ENCODE measurements around the gene GLI3.

The GLI3 gene
- total RNA-seq, result 0.35 to 0.70 (median 0.39) reads per million in 3 donors

DNA sequence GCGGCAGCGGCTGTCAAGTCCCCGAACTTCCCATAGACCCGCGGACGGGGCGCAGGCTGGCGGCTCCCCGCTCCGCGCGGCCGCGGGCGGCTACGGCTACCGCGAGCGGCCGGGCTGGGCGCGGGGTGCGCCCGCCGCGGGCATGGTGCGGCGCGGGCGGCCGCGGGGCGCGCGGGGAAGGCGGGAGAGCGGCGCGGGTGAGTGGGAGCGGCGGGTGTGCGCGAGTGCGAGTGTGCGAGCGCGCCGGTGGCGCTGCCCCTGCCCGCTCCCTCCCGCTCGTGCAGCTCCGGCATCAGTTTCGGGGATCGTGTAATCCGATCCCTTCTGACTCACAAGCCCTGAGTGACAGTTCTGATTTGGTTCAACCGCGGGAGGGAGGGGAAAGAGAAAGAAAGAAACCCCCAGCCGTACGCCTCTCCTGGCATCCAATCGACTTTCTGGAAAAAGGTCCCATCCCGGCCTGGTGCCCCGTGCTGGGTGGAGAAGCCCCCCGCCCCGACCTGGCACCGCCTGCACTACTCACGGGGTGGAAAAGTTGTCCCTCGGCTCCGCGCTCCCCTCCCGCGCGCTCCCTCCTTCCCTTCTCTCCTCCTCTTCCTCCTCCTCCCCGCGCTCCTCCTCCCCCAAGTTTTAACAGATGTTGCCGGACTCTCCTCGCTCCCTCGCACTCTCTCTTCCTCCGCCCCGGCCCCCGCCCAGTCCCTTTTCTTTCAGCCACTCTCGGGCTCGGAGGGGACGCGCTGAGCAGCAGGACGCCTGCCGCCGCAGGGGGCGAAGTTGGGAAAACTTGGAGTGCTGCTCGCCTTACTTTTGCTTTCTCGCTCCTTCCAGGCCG, at the start of gene GLI3:
Gene GLI3 (minus strand): TSS at position 234 of the 835 bp plus-strand sequence. CDS start 13,956 bp downstream, outside the sequence.
- Histone ChIP-seq H3K9me3 (ENCODE audit: control insufficient read depth, low read length) (no peaks in the 10 kb centered on the region), H3K4me3 (ENCODE audit: insufficient read depth, low read depth, low read length, poor library complexity, severe bottlenecking) (peak within 1 kb of the TSS; percentile 25), H3K27ac (ENCODE audit: insufficient read depth, low read length, poor library complexity, severe bottlenecking) (no peak within 1 kb of the TSS), H3K36me3 (ENCODE audit: control insufficient read depth, insufficient read depth, low read length) (no peaks in the 10 kb centered on the region), H3K4me1 (ENCODE audit: control insufficient read depth, insufficient read depth, low read length, poor library complexity, severe bottlenecking) (peaks cover 13% of the 10 kb centered on the region), H3K27me3 (replicated peaks; ENCODE audit: control insufficient read depth, insufficient read depth, low read length, poor library complexity, severe bottlenecking) (peaks cover 20% of the 10 kb centered on the region)
- DNase-seq, result no peak

DNA sequence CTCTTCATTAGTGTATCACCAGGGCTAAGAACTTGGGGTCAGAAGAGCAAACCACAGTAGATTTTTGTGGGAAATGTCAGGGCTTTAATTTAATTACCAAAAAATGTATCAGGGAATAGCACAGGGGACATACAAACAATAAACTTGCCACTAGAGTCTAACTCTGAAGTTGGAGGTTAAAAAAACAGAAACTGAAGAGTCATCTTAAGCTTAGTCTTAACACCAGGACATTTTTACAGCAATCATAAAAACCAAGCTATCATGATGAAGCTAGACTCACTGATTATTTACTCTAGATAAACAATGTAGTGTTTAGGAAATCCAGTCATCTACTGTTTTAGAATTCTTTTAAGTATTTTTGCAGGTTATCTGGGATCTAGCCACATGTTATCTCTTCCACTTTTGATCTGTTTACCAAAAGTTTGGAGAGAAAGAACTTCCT, 48.4 kb upstream of the GLI3 start:
- Histone ChIP-seq H3K27me3 (replicated peaks; ENCODE audit: control insufficient read depth, insufficient read depth, low read length, poor library complexity, severe bottlenecking) (no peaks in the 10 kb centered on the region), H3K27ac (ENCODE audit: insufficient read depth, low read length, poor library complexity, severe bottlenecking) (no peak overlapping the region), H3K4me1 (ENCODE audit: control insufficient read depth, insufficient read depth, low read length, poor library complexity, severe bottlenecking) (no peaks in the 10 kb centered on the region), H3K9me3 (ENCODE audit: control insufficient read depth, low read length) (no peaks in the 10 kb centered on the region), H3K4me3 (ENCODE audit: insufficient read depth, low read depth, low read length, poor library complexity, severe bottlenecking) (no peak overlapping the region), H3K36me3 (ENCODE audit: control insufficient read depth, insufficient read depth, low read length) (no peaks in the 10 kb centered on the region)
- DNase-seq, result no peak

DNA sequence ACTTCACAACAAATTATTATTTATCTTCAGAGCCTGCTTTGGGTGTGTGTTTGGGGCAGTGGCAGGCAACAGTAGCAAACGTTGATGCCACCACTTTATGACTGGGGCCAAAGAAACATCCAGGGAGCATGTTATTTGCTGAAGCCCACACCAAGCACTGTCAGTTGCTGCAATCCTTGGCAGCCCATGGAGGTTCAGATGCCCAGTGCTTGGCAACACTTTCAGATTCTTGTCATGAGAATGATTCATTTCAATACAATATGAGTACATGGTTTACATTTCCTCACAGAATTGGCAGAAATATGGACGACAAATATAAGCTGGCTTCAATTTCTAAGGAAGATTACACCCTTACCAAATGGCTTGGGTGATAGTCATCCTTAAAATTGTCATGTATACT, 46.5 kb upstream of the GLI3 start:
- H3K9me3 ChIP-seq (ENCODE audit: control insufficient read depth, low read length), result no peaks in the 10 kb centered on the region
- H3K4me3 ChIP-seq (ENCODE audit: insufficient read depth, low read depth, low read length, poor library complexity, severe bottlenecking), result no peak overlapping the region
- H3K36me3 ChIP-seq (ENCODE audit: control insufficient read depth, insufficient read depth, low read length), result no peaks in the 10 kb centered on the region
- no peak for DNase-seq
- H3K4me1 ChIP-seq (ENCODE audit: control insufficient read depth, insufficient read depth, low read length, poor library complexity, severe bottlenecking), result no peaks in the 10 kb centered on the region
- H3K27ac ChIP-seq (ENCODE audit: insufficient read depth, low read length, poor library complexity, severe bottlenecking), result no peak overlapping the region
- H3K27me3 ChIP-seq (replicated peaks; ENCODE audit: control insufficient read depth, insufficient read depth, low read length, poor library complexity, severe bottlenecking), result no peaks in the 10 kb centered on the region

DNA sequence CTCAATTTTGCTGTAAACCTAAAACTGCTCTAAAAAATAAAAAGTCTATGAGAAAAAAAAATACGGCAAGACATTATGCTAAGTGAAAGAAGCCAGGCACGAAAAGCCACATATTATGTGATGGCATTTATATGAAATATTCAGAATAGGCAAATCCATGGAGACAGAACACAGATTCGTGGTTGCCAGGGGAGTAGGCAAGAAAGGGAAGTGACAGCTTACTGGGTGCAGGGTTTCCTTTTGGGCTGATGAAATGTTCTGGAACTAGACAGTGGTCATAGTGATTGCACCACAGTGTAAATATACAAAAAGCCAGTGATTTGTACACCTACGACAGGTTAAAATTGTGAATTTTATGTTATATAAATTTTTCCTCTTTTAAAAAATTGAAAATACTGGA, 41.3 kb upstream of the GLI3 start:
- Histone ChIP-seq H3K27me3 (replicated peaks; ENCODE audit: control insufficient read depth, insufficient read depth, low read length, poor library complexity, severe bottlenecking) (no peaks in the 10 kb centered on the region), H3K4me1 (ENCODE audit: control insufficient read depth, insufficient read depth, low read length, poor library complexity, severe bottlenecking) (no peaks in the 10 kb centered on the region), H3K9me3 (ENCODE audit: control insufficient read depth, low read length) (no peaks in the 10 kb centered on the region), H3K27ac (ENCODE audit: insufficient read depth, low read length, poor library complexity, severe bottlenecking) (no peak overlapping the region), H3K36me3 (ENCODE audit: control insufficient read depth, insufficient read depth, low read length) (no peaks in the 10 kb centered on the region), H3K4me3 (ENCODE audit: insufficient read depth, low read depth, low read length, poor library complexity, severe bottlenecking) (no peak overlapping the region)
- DNase-seq, result no peak

DNA sequence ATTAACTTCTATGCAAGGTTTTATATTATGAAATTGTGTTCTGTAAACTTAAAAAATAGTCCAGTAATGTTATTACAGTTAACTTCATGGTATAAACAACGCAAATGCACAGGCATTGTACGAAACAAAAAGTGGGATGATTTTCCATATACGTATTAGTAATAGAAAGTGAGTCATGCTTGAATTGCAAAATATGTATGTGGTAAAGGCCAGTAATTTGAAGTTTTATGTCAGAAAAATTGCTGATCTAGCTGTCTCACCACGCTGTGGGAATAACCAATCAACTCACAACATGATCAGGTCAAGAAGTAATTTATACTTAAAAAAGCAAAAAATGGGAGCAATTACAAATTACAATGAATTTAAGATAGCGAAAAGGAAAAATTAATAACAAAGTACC, 37.0 kb upstream of the GLI3 start:
- no peaks in the 10 kb centered on the region for H3K9me3 ChIP-seq (ENCODE audit: control insufficient read depth, low read length)
- no peaks in the 10 kb centered on the region for H3K36me3 ChIP-seq (ENCODE audit: control insufficient read depth, insufficient read depth, low read length)
- H3K4me3 ChIP-seq (ENCODE audit: insufficient read depth, low read depth, low read length, poor library complexity, severe bottlenecking), result no peak overlapping the region
- H3K4me1 ChIP-seq (ENCODE audit: control insufficient read depth, insufficient read depth, low read length, poor library complexity, severe bottlenecking), result no peaks in the 10 kb centered on the region
- no peak for DNase-seq
- no peak overlapping the region for H3K27ac ChIP-seq (ENCODE audit: insufficient read depth, low read length, poor library complexity, severe bottlenecking)
- H3K27me3 ChIP-seq (replicated peaks; ENCODE audit: control insufficient read depth, insufficient read depth, low read length, poor library complexity, severe bottlenecking), result no peaks in the 10 kb centered on the region

DNA sequence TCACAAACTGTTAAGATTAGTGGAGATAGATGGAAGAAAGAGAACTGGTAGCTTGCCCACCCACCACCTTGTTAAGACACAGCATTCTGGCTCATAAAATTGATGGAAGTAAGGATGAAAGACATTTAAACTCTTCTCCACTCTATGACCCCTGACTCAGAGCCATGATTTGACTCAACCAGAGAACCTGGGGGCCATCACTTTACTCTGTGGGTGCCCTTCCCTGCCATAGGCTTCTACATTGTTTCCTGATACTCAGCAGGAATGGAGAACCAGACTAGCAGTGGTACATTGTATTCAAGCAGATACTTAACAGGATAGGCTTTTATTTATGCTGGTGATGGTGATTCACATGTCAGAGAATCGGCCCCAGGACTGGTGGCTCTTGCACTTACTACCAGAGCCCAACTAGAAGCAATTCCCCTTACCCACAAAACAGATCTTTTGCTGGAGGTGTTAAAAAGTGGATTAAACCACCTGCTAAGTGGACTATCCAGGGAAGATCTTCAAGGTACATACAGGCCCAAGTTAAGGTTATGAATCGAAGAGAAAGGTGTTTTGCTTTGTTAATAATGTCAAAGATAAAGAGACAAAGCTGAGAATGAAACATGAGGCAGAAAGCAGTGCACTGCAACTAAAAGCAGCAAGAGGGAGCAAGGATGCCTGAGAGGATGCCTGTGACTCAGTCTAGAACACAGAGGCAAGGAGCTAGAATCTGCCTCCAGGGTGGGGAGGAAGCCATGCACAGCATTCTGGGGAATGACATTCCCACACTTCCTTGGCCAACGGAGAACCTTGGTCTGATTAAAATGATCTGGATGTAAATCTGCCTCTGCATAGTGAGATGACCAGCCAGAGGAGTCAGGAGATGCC, 36.0 kb upstream of the GLI3 start:
- Histone ChIP-seq H3K4me1 (ENCODE audit: control insufficient read depth, insufficient read depth, low read length, poor library complexity, severe bottlenecking) (no peaks in the 10 kb centered on the region), H3K9me3 (ENCODE audit: control insufficient read depth, low read length) (no peaks in the 10 kb centered on the region), H3K27ac (ENCODE audit: insufficient read depth, low read length, poor library complexity, severe bottlenecking) (no peak overlapping the region), H3K4me3 (ENCODE audit: insufficient read depth, low read depth, low read length, poor library complexity, severe bottlenecking) (no peak overlapping the region), H3K36me3 (ENCODE audit: control insufficient read depth, insufficient read depth, low read length) (no peaks in the 10 kb centered on the region), H3K27me3 (replicated peaks; ENCODE audit: control insufficient read depth, insufficient read depth, low read length, poor library complexity, severe bottlenecking) (no peaks in the 10 kb centered on the region)
- DNase-seq, result no peak

DNA sequence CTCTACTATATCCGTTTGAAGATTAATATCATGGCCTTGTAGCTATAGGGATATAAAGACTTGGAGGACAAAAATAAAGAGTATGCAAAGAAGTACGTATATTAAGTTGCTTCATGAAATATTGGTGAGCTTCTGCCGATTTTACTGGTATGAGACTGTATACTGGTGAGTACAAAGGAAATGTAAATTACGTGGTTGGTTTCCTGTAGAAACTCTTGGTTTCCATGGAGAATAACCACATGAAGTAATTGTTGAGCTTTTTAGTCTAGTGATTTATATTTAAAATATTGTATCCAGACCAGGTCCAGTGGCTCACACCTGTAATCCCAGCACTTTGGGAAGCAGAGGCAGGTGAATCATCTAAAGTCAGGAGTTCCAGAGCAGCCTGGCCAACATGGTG, 32.2 kb upstream of the GLI3 start:
- no peak for DNase-seq
- no peak overlapping the region for H3K4me3 ChIP-seq (ENCODE audit: insufficient read depth, low read depth, low read length, poor library complexity, severe bottlenecking)
- H3K27me3 ChIP-seq (replicated peaks; ENCODE audit: control insufficient read depth, insufficient read depth, low read length, poor library complexity, severe bottlenecking), result no peaks in the 10 kb centered on the region
- no peak overlapping the region for H3K27ac ChIP-seq (ENCODE audit: insufficient read depth, low read length, poor library complexity, severe bottlenecking)
- H3K9me3 ChIP-seq (ENCODE audit: control insufficient read depth, low read length), result no peaks in the 10 kb centered on the region
- H3K36me3 ChIP-seq (ENCODE audit: control insufficient read depth, insufficient read depth, low read length), result no peaks in the 10 kb centered on the region
- H3K4me1 ChIP-seq (ENCODE audit: control insufficient read depth, insufficient read depth, low read length, poor library complexity, severe bottlenecking), result no peaks in the 10 kb centered on the region

DNA sequence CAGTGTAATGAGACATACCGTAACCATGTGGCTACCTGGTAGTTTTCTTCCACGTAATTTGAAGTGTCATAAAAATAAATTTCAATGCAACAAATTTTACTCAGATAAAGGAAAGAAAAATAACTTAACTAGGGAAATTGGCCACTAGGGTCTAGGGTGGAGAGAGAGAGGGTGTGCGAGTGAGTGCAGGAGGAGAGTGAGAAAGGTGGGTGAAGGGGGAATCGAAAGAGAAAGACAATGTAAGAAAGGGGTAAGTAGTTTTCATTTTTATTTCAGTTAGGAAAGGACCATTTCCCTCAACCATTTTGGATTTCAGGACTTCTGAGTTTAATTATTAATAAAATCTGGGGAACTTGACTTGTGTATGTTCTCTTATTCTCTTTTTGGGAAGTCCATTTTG, 27.7 kb upstream of the GLI3 start:
- Histone ChIP-seq H3K27ac (ENCODE audit: insufficient read depth, low read length, poor library complexity, severe bottlenecking) (no peak overlapping the region), H3K27me3 (replicated peaks; ENCODE audit: control insufficient read depth, insufficient read depth, low read length, poor library complexity, severe bottlenecking) (no peaks in the 10 kb centered on the region), H3K9me3 (ENCODE audit: control insufficient read depth, low read length) (no peaks in the 10 kb centered on the region), H3K4me1 (ENCODE audit: control insufficient read depth, insufficient read depth, low read length, poor library complexity, severe bottlenecking) (no peaks in the 10 kb centered on the region), H3K36me3 (ENCODE audit: control insufficient read depth, insufficient read depth, low read length) (no peaks in the 10 kb centered on the region), H3K4me3 (ENCODE audit: insufficient read depth, low read depth, low read length, poor library complexity, severe bottlenecking) (no peak overlapping the region)
- no peak for DNase-seq

DNA sequence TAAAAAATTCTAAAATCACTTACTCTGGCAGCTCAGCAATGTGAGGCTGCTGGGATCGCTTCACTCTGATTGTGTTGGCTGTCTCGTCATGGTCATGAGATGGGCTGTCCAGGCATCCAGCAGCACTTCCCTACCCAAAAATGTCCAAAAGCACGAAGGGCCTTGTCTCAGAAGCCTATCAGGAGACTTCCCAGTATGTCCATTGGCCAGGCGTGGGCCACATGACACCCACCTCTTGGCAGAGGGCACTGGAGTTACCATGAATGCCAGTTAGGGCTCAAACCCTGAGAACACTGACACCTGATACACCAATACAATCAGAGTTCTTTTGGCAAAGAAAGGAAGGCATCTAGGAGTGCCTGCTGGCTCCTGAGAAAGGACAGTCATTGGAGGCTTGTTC, 27.0 kb upstream of the GLI3 start:
- no peak for DNase-seq
- Histone ChIP-seq H3K36me3 (ENCODE audit: control insufficient read depth, insufficient read depth, low read length) (no peaks in the 10 kb centered on the region), H3K9me3 (ENCODE audit: control insufficient read depth, low read length) (no peaks in the 10 kb centered on the region), H3K27ac (ENCODE audit: insufficient read depth, low read length, poor library complexity, severe bottlenecking) (no peak overlapping the region), H3K4me3 (ENCODE audit: insufficient read depth, low read depth, low read length, poor library complexity, severe bottlenecking) (no peak overlapping the region), H3K27me3 (replicated peaks; ENCODE audit: control insufficient read depth, insufficient read depth, low read length, poor library complexity, severe bottlenecking) (no peaks in the 10 kb centered on the region), H3K4me1 (ENCODE audit: control insufficient read depth, insufficient read depth, low read length, poor library complexity, severe bottlenecking) (no peaks in the 10 kb centered on the region)

DNA sequence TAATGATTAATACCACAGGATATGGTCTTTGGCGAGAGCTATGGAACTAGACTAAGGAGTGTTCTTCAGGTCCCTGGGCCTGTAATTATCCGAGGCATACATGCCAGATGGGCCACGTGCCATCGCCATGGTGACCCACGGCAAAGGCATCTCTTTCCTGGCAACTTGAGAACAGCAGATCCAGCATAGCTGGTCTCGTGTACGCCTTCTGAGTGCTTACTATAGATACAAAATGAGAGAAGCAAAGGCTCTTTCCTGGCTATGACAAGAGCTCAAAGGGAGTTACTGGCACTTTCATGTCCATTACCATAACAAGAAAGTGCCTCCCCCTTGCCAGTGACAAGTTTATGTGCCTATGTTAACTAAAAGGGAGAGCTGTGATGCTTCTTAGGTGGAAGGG, 26.0 kb upstream of the GLI3 start:
- Histone ChIP-seq H3K4me3 (ENCODE audit: insufficient read depth, low read depth, low read length, poor library complexity, severe bottlenecking) (no peak overlapping the region), H3K9me3 (ENCODE audit: control insufficient read depth, low read length) (no peaks in the 10 kb centered on the region), H3K4me1 (ENCODE audit: control insufficient read depth, insufficient read depth, low read length, poor library complexity, severe bottlenecking) (no peaks in the 10 kb centered on the region), H3K36me3 (ENCODE audit: control insufficient read depth, insufficient read depth, low read length) (no peaks in the 10 kb centered on the region), H3K27me3 (replicated peaks; ENCODE audit: control insufficient read depth, insufficient read depth, low read length, poor library complexity, severe bottlenecking) (no peaks in the 10 kb centered on the region), H3K27ac (ENCODE audit: insufficient read depth, low read length, poor library complexity, severe bottlenecking) (no peak overlapping the region)
- DNase-seq, result no peak
